Brain microvascular endothelial cell (primary cell): ENCODE results near the gene HEXD.

Experiments
- DNase-seq: peaks from one replicate; pipeline ENCODE4 v3.0.0-alpha.2; 2020
- H3K27ac ChIP-seq: fragments of 250-450 bp; sonication (Bioruptor Pico); 2 replicates; pipeline ENCODE4 v1.5.1; 2020; ENCODE audit warnings: mild to moderate bottlenecking, moderate library complexity
- H3K27me3 ChIP-seq: fragments of 250-450 bp; sonication (Bioruptor Pico); replicated peaks from 2 replicates; pipeline ENCODE4 v1.5.1; 2020; ENCODE audit warnings: mild to moderate bottlenecking
- H3K36me3 ChIP-seq: fragments of 250-450 bp; sonication (Bioruptor Pico); replicated peaks from 2 replicates; pipeline ENCODE4 v1.5.1; 2020; ENCODE audit warnings: mild to moderate bottlenecking
- H3K4me3 ChIP-seq: 2 replicates; pipeline ENCODE4 v1.5.1; 2011; ENCODE audit warnings: low read depth, mild to moderate bottlenecking, control low read depth, low read length, moderate library complexity
- in situ Hi-C: cut with HindIII; loops from 2 replicates; pipeline ENCODE4 v1.10.0; 2017; ENCODE audit warnings: low sequenced_read_pairs, low pct_ligation_motif_present
- TF ChIP-seq, protein P1 (sequence below): IDR thresholded peaks from 2 replicates; pipeline ENCODE4 v1.5.1; 2011; ENCODE audit warnings: low read depth, mild to moderate bottlenecking, moderate library complexity, low read length, control low read depth, inconsistent platforms; ENCODE audit errors: missing control alignments

HEXD gene

GRCh38 chr17:82491196-82491530 lies 73.0 kb downstream of the HEXD start:
- no peak for DNase-seq
- no peak overlapping the region for H3K4me3 ChIP-seq
- H3K27ac ChIP-seq: no peak overlapping the region
- in situ Hi-C loops: no loop called here
- TF ChIP-seq, protein P1, sequence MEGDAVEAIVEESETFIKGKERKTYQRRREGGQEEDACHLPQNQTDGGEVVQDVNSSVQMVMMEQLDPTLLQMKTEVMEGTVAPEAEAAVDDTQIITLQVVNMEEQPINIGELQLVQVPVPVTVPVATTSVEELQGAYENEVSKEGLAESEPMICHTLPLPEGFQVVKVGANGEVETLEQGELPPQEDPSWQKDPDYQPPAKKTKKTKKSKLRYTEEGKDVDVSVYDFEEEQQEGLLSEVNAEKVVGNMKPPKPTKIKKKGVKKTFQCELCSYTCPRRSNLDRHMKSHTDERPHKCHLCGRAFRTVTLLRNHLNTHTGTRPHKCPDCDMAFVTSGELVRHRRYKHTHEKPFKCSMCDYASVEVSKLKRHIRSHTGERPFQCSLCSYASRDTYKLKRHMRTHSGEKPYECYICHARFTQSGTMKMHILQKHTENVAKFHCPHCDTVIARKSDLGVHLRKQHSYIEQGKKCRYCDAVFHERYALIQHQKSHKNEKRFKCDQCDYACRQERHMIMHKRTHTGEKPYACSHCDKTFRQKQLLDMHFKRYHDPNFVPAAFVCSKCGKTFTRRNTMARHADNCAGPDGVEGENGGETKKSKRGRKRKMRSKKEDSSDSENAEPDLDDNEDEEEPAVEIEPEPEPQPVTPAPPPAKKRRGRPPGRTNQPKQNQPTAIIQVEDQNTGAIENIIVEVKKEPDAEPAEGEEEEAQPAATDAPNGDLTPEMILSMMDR: no peak
- H3K36me3 ChIP-seq: peaks cover 13% of the 10 kb centered on the region
- H3K27me3 ChIP-seq: no peaks in the 10 kb centered on the region

- TF ChIP-seq, protein P1: no peak
- no peak for DNase-seq
- no peaks in the 10 kb centered on the region for H3K27me3 ChIP-seq
- H3K36me3 ChIP-seq: peaks cover 9% of the 10 kb centered on the region
- no peak overlapping the region for H3K4me3 ChIP-seq
- in situ Hi-C loops: no loop called here
- H3K27ac ChIP-seq: no peak overlapping the region
Observed at GRCh38 chr17:82491533-82491932, 73.4 kb downstream of the HEXD start.
